GM18868 (cell line): Measurements from ENCODE around the gene CIITA.
A peak's percentile ranks its signal among the peaks of the same experiment; 100 is the strongest.

Experiments
- ATAC-seq: cut with Tn5 transposase; IDR thresholded peaks from one replicate; pipeline ENCODE4 v1.9.1; 2021; ENCODE audit warnings: mild to moderate bottlenecking, moderate library complexity; ENCODE audit not compliant: unreplicated experiment

Gene CIITA

GRCh38 chr16:10878644-10879501 is 1.9 kb downstream of the CIITA start:
- ATAC-seq = no peak

- no peak for ATAC-seq
Observed at GRCh38 chr16:10879681-10880589, 2.9 kb downstream of the CIITA start.

- ATAC-seq = no peak
Observed at GRCh38 chr16:10880594-10881452, 3.8 kb downstream of the CIITA start.

GRCh38 chr16:10881479-10882030 is 4.6 kb downstream of the CIITA start:
- ATAC-seq = no peak

GRCh38 chr16:10883004-10883403 is 6.0 kb downstream of the CIITA start:
- ATAC-seq = no peak

GRCh38 chr16:10885246-10885645 is 8.2 kb downstream of the CIITA start:
- ATAC-seq = no peak

- ATAC-seq = no peak
Observed at GRCh38 chr16:10888320-10888937, 11.4 kb downstream of the CIITA start.

- no peak for ATAC-seq
Observed at GRCh38 chr16:10889855-10890254, 12.9 kb downstream of the CIITA start.

- ATAC-seq = no peak
Observed at GRCh38 chr16:10892782-10893318, 15.8 kb downstream of the CIITA start.

GRCh38 chr16:10895053-10895946 is 18.3 kb downstream of the CIITA start:
- no peak for ATAC-seq

- no peak for ATAC-seq
Observed at GRCh38 chr16:10896165-10896564, 19.2 kb downstream of the CIITA start.

- no peak for ATAC-seq
Observed at GRCh38 chr16:10896723-10897122, 19.7 kb downstream of the CIITA start.

GRCh38 chr16:10897134-10897533 is 20.1 kb downstream of the CIITA start:
- peak; percentile 80 for ATAC-seq

- ATAC-seq = no peak
Observed at GRCh38 chr16:10902999-10903398, 26.0 kb downstream of the CIITA start.

GRCh38 chr16:10906482-10906881 is 29.5 kb downstream of the CIITA start:
- no peak for ATAC-seq

- no peak for ATAC-seq
Observed at GRCh38 chr16:10906914-10907756, 30.1 kb downstream of the CIITA start.

- ATAC-seq = no peak
Observed at GRCh38 chr16:10907757-10908045, 30.7 kb downstream of the CIITA start.

GRCh38 chr16:10911267-10911666 is 34.3 kb downstream of the CIITA start:
- no peak for ATAC-seq
